Mucosa of gallbladder (tissue), 1 donor: Measurements from ENCODE around the gene IFI16. TPM values are rescaled to one million over a fixed set of nuclear protein-coding genes. Genes with fewer than 3 reads are reported as not detected.
A peak's percentile ranks its signal among the peaks of the same experiment; 100 is the strongest.
"Not testable (repeated sequence)": the region's sequence is repeated elsewhere in the genome, so short reads cannot be mapped to it uniquely, and the experiment has no call there.

Experiments
- DNase-seq: peaks from one replicate; pipeline ENCODE4 v3.0.0-alpha.2; 2020; ENCODE audit warnings: low spot score
- total RNA-seq: library from RNA; stranded (reverse); gene quantifications from one replicate; pipeline ENCODE4 v1.2.1, GENCODE V29; 2021
- donor health status: DM: no; HTN: no; CAD: no.

IFI16 gene
- 42.4 TPM for total RNA-seq

- DNase-seq, result peak; percentile 62
Measured at GRCh38 chr1:159009704-159010361, at the start of gene IFI16. Gene IFI16 (plus strand): TSS chr1:159009907. CDS start chr1:159014681, 4,774 bp downstream.

GRCh38 chr1:158961178-158961577 lies 48.5 kb upstream of the IFI16 start:
- DNase-seq, result no peak

GRCh38 chr1:158962983-158963382 lies 46.7 kb upstream of the IFI16 start:
- no peak for DNase-seq

- DNase-seq, result no peak
Measured at GRCh38 chr1:158969166-158969565, 40.5 kb upstream of the IFI16 start.

GRCh38 chr1:158969855-158970254 lies 39.9 kb upstream of the IFI16 start:
- no peak for DNase-seq

- DNase-seq, result no peak
Measured at GRCh38 chr1:158972841-158973240, 36.9 kb upstream of the IFI16 start.

GRCh38 chr1:158976219-158976618 lies 33.5 kb upstream of the IFI16 start:
- DNase-seq, result no peak

- no peak for DNase-seq
Measured at GRCh38 chr1:158978730-158979129, 31.0 kb upstream of the IFI16 start.

GRCh38 chr1:158979229-158979628 lies 30.5 kb upstream of the IFI16 start:
- no peak for DNase-seq

- no peak for DNase-seq
Measured at GRCh38 chr1:158983235-158983634, 26.5 kb upstream of the IFI16 start.

GRCh38 chr1:158984386-158984785 lies 25.3 kb upstream of the IFI16 start:
- no peak for DNase-seq

GRCh38 chr1:158989424-158989823 lies 20.3 kb upstream of the IFI16 start:
- no peak for DNase-seq

GRCh38 chr1:158992787-158993312 lies 16.9 kb upstream of the IFI16 start:
- DNase-seq, result no peak

GRCh38 chr1:158996998-158997397 lies 12.7 kb upstream of the IFI16 start:
- DNase-seq, result no peak

GRCh38 chr1:158998037-158998780 lies 11.5 kb upstream of the IFI16 start:
- no peak for DNase-seq

- DNase-seq, result peak; percentile 55
Measured at GRCh38 chr1:158998781-158999161, 10.9 kb upstream of the IFI16 start.

- DNase-seq, result peak; percentile 80
Measured at GRCh38 chr1:158999316-159000069, 10.2 kb upstream of the IFI16 start.

GRCh38 chr1:159000070-159000409 lies 9.7 kb upstream of the IFI16 start:
- no peak for DNase-seq

- peak; percentile 80 for DNase-seq
Measured at GRCh38 chr1:159000625-159001024, 9.1 kb upstream of the IFI16 start.

- no peak for DNase-seq
Measured at GRCh38 chr1:159005161-159005560, 4.5 kb upstream of the IFI16 start.

- DNase-seq, result no peak
Measured at GRCh38 chr1:159005676-159006075, 4.0 kb upstream of the IFI16 start.

GRCh38 chr1:159006210-159006807 lies 3.4 kb upstream of the IFI16 start:
- not testable (repeated sequence) for DNase-seq
